Neural cell (in vitro differentiated cells): ENCODE results near the gene KIF16B. TPM values are rescaled to one million over a fixed set of nuclear protein-coding genes. Genes with fewer than 3 reads are reported as not detected.

Source experiments
- H2AFZ ChIP-seq: fragments of 200-600, 300-800 bp; sonication (generic), shearing (Covaris generic); 2 replicates; pipeline ENCODE4 v1.6.0; 2014; ENCODE audit warnings: low read depth, mild to moderate bottlenecking, antibody characterized with exemption, low read length, moderate library complexity
- H3F3A ChIP-seq: fragments of 200-600 bp; shearing (Covaris generic); 2 replicates; pipeline ENCODE4 v1.6.1; 2016; ENCODE audit warnings: mild to moderate bottlenecking, moderate library complexity, mixed read lengths, antibody characterized with exemption, low read length; ENCODE audit not compliant: insufficient read depth, poor library complexity, severe bottlenecking
- H3K27ac ChIP-seq: fragments of 200-600, 300-800 bp; sonication (generic), shearing (Covaris generic); 2 replicates; pipeline ENCODE4 v1.5.1; 2014; ENCODE audit warnings: mild to moderate bottlenecking, low read length, moderate library complexity
- H3K27me3 ChIP-seq: fragments of 300-800, 200-600 bp; sonication (generic), shearing (Covaris generic); 2 replicates; pipeline ENCODE4 v1.6.0; 2014; ENCODE audit warnings: mild to moderate bottlenecking, low read depth, low read length, moderate library complexity; ENCODE audit not compliant: insufficient read depth
- H3K36me3 ChIP-seq: fragments of 300-800, 200-600 bp; sonication (generic), shearing (Covaris generic); 2 replicates; pipeline ENCODE4 v1.5.1; 2014; ENCODE audit warnings: mild to moderate bottlenecking, antibody characterized with exemption, low read length, moderate library complexity; ENCODE audit not compliant: insufficient read depth
- H3K4me2 ChIP-seq: fragments of 300-800, 200-600 bp; sonication (generic), shearing (Covaris generic); 2 replicates; pipeline ENCODE4 v1.6.0; 2014; ENCODE audit warnings: mild to moderate bottlenecking, low read length
- H3K4me3 ChIP-seq: fragments of 300-800, 200-600 bp; sonication (generic), shearing (Covaris generic); 2 replicates; pipeline ENCODE4 v1.5.1; 2014; ENCODE audit warnings: mild to moderate bottlenecking, low read length, moderate library complexity
- H3K79me2 ChIP-seq: fragments of 200-600 bp; shearing (Covaris generic); replicated peaks from 2 replicates; pipeline ENCODE4 v1.6.0; 2014; ENCODE audit warnings: mild to moderate bottlenecking, low read length, moderate library complexity; ENCODE audit not compliant: insufficient read depth
- H3K9ac ChIP-seq: fragments of 300-800, 200-600 bp; sonication (generic), shearing (Covaris generic); 2 replicates; pipeline ENCODE4 v1.6.1; 2016; ENCODE audit warnings: mild to moderate bottlenecking, low read length, mixed read lengths
- H3K9me2 ChIP-seq: fragments of 200-600 bp; shearing (Covaris generic); 2 replicates; pipeline ENCODE4 v1.6.1; 2016; ENCODE audit warnings: mild to moderate bottlenecking, low read length, mixed read lengths; ENCODE audit not compliant: insufficient read depth
- H3K9me3 ChIP-seq: fragments of 200-600, 300-800 bp; sonication (generic), shearing (Covaris generic); 2 replicates; pipeline ENCODE4 v1.6.1; 2016; ENCODE audit warnings: mild to moderate bottlenecking, mixed run types, low read length, moderate library complexity, mixed read lengths
- H4K20me1 ChIP-seq: fragments of 200-600 bp; shearing (Covaris generic); 2 replicates; pipeline ENCODE4 v1.6.1; 2016; ENCODE audit warnings: mild to moderate bottlenecking, mixed run types; ENCODE audit not compliant: insufficient read depth
- EP300 ChIP-seq: fragments of 450-650 bp; conservative IDR thresholded peaks from 2 replicates; pipeline ENCODE4 v1.6.1; 2014; ENCODE audit warnings: antibody characterized with exemption, mild to moderate bottlenecking, moderate library complexity; ENCODE audit not compliant: poor library complexity, severe bottlenecking
- EZH2 ChIP-seq: fragments of 200-600, 300-800 bp; shearing (Covaris generic), sonication (generic); IDR thresholded peaks from 2 replicates; pipeline ENCODE4 v1.6.1; 2014; ENCODE audit warnings: antibody characterized with exemption, low read length, borderline replicate concordance, mild to moderate bottlenecking; ENCODE audit not compliant: insufficient read depth, poor library complexity, severe bottlenecking
- MXI1 ChIP-seq: fragments of 450-650 bp; conservative IDR thresholded peaks from 2 replicates; pipeline ENCODE4 v1.6.1; 2014; ENCODE audit warnings: antibody characterized with exemption, mild to moderate bottlenecking; ENCODE audit not compliant: poor library complexity, severe bottlenecking
- POLR2AphosphoS5 ChIP-seq: IDR thresholded peaks from 2 replicates; pipeline ENCODE4 v1.6.1; 2012
- SMC3 ChIP-seq: fragments of 450-650 bp; conservative IDR thresholded peaks from 2 replicates; pipeline ENCODE4 v1.6.1; 2014; ENCODE audit warnings: antibody characterized with exemption, mild to moderate bottlenecking, moderate library complexity; ENCODE audit not compliant: poor library complexity
- TAF1 ChIP-seq: IDR thresholded peaks from 2 replicates; pipeline ENCODE4 v1.6.1; 2012; ENCODE audit warnings: low read depth
- polyA plus RNA-seq: library from polyadenylated mRNA; depleted of rRNA; stranded (reverse); fragments of >200 nt; gene quantifications from 2 replicates; pipeline ENCODE4 v1.2.3, GENCODE V29; 2014
- TF ChIP-seq, protein P1 (sequence below): IDR thresholded peaks from 2 replicates; pipeline ENCODE4 v1.6.1; 2012; ENCODE audit warnings: borderline replicate concordance
- TF ChIP-seq, protein P2 (sequence below): fragments of 450-650 bp; IDR thresholded peaks from 2 replicates; pipeline ENCODE4 v1.5.1; 2014; ENCODE audit warnings: antibody characterized with exemption, mild to moderate bottlenecking, moderate library complexity; ENCODE audit not compliant: poor library complexity, severe bottlenecking

The KIF16B gene
- polyA plus RNA-seq, 1 donor from 2014 or later: 3.8 TPM

DNA sequence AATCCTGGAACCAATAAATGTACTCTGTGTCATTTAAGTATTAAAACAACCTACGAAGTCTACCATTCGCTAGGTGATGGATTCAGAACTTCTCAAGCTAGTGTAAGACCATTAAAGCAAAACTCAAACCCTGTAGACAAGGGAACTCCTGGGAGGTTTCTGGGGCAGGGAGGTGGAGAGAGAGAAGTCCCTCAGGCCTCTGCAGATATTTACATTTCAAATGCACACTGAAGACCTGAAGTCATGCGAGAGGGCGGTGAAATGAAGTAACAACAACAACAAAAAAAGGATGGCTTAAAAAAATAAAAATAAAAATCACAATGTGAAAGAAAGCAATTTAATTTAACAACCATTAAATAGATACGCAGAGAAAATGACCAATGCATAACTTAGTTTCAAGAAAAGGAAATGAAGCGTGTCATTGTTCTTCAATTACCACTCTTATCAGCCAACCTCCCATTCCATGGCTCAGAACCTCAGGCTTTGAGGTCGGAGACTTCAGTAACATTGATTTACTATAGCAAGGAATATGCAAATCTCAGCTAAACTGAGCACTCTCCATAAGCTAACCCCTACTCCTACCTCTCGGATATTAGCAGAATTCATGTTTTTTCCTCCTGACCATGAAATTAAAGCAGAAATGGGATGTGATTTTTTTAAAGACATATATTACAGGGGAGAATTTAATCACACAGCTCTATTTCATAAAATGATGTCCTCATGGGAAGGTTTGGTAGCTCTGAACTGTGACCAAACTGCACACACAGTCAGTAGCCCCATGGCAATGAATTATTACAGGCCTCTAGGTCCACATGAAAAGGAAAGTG, 140.6 kb downstream of the KIF16B start:
- Histone ChIP-seq H3K27me3 (no peaks in the 10 kb centered on the region), H3K9me2 (no peaks in the 10 kb centered on the region), H2AFZ (no peak overlapping the region), H3K27ac (no peak overlapping the region), H4K20me1 (no peaks in the 10 kb centered on the region), H3K79me2 (no peaks in the 10 kb centered on the region), H3K9ac (no peak overlapping the region), H3K4me2 (no peak overlapping the region), H3K36me3 (no peaks in the 10 kb centered on the region), H3K9me3 (no peaks in the 10 kb centered on the region), H3K4me3 (no peak overlapping the region), H3F3A (no peaks in the 10 kb centered on the region)
- no peak for TF ChIP-seq MXI1
- TF ChIP-seq, protein P1, sequence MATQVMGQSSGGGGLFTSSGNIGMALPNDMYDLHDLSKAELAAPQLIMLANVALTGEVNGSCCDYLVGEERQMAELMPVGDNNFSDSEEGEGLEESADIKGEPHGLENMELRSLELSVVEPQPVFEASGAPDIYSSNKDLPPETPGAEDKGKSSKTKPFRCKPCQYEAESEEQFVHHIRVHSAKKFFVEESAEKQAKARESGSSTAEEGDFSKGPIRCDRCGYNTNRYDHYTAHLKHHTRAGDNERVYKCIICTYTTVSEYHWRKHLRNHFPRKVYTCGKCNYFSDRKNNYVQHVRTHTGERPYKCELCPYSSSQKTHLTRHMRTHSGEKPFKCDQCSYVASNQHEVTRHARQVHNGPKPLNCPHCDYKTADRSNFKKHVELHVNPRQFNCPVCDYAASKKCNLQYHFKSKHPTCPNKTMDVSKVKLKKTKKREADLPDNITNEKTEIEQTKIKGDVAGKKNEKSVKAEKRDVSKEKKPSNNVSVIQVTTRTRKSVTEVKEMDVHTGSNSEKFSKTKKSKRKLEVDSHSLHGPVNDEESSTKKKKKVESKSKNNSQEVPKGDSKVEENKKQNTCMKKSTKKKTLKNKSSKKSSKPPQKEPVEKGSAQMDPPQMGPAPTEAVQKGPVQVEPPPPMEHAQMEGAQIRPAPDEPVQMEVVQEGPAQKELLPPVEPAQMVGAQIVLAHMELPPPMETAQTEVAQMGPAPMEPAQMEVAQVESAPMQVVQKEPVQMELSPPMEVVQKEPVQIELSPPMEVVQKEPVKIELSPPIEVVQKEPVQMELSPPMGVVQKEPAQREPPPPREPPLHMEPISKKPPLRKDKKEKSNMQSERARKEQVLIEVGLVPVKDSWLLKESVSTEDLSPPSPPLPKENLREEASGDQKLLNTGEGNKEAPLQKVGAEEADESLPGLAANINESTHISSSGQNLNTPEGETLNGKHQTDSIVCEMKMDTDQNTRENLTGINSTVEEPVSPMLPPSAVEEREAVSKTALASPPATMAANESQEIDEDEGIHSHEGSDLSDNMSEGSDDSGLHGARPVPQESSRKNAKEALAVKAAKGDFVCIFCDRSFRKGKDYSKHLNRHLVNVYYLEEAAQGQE: no peak
- TF ChIP-seq EZH2: no peak
- no peak for TF ChIP-seq SMC3

DNA sequence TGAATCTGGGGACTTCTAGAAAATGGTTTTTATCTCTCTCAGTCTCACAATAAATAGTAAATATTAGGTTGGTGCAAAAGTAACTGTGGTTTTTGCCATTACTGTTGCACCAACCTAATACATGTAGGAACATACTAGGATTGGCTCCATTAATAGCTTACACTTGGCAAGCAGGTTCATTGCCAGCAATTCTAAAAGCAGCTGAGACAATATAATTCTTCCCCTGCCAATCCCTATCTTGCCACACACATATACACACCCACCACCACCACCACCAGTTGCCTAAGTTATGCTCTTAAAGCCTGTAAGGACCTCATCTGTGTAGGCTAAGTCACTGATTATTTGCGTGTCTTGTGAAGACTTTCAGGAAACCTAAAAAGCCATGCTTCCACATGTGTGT, 145.1 kb downstream of the KIF16B start:
- no peaks in the 10 kb centered on the region for H3F3A ChIP-seq
- H3K9me3 ChIP-seq: no peaks in the 10 kb centered on the region
- no peak overlapping the region for H3K27ac ChIP-seq
- no peaks in the 10 kb centered on the region for H3K9me2 ChIP-seq
- H3K4me3 ChIP-seq: no peak overlapping the region
- H3K36me3 ChIP-seq: no peaks in the 10 kb centered on the region
- no peaks in the 10 kb centered on the region for H3K27me3 ChIP-seq
- no peak overlapping the region for H2AFZ ChIP-seq
- no peak overlapping the region for H3K9ac ChIP-seq
- H3K4me2 ChIP-seq: no peak overlapping the region
- TF ChIP-seq MXI1: no peak
- TF ChIP-seq POLR2AphosphoS5: no peak
- TF ChIP-seq, protein P2, sequence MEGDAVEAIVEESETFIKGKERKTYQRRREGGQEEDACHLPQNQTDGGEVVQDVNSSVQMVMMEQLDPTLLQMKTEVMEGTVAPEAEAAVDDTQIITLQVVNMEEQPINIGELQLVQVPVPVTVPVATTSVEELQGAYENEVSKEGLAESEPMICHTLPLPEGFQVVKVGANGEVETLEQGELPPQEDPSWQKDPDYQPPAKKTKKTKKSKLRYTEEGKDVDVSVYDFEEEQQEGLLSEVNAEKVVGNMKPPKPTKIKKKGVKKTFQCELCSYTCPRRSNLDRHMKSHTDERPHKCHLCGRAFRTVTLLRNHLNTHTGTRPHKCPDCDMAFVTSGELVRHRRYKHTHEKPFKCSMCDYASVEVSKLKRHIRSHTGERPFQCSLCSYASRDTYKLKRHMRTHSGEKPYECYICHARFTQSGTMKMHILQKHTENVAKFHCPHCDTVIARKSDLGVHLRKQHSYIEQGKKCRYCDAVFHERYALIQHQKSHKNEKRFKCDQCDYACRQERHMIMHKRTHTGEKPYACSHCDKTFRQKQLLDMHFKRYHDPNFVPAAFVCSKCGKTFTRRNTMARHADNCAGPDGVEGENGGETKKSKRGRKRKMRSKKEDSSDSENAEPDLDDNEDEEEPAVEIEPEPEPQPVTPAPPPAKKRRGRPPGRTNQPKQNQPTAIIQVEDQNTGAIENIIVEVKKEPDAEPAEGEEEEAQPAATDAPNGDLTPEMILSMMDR: no peak
- TF ChIP-seq SMC3: no peak
- TF ChIP-seq, protein P1: no peak
- no peak for TF ChIP-seq TAF1
- no peak for TF ChIP-seq EP300
- no peak for TF ChIP-seq EZH2
- no peaks in the 10 kb centered on the region for H4K20me1 ChIP-seq
- H3K79me2 ChIP-seq: no peaks in the 10 kb centered on the region
